ENCODE measurements around the gene MSL1. TPM values are rescaled to one million over a fixed set of nuclear protein-coding genes. Genes with fewer than 3 reads are reported as not detected.

Gene MSL1
- total and polyA plus RNA-seq, 9 of the 15 experiments (the other 6 are each of a cell fraction or from before 2014, with no cell fraction given): 13.8 to 120 (median 61.9) TPM

- H4K20me1 ChIP-seq (replicated peaks; ENCODE audit: control insufficient read depth, insufficient read depth, low read length): no peaks in the 10 kb centered on the region
- DNase-seq (ENCODE audit: extremely low read depth in 1 of 4, low spot score in 3 of 4) (no peak), ATAC-seq (no peak), FAIRE-seq (no peak)
- H3K4me3 ChIP-seq: no peak overlapping the region
- BruUV-seq (replicated peaks): no TSS peak
- in situ Hi-C loops (cut with MboI) (loop anchor here (5.0 kb wide), 1 partner anchor 180 kb away; no protein-coding TSS in a partner anchor), intact Hi-C loops (cut with micrococcal nuclease) (loop anchor here (5.0 kb wide), 2 partner anchors 175 to 245 kb away; partner anchors contain the start of gene CDC6)
- H3K9me1 ChIP-seq (ENCODE audit: control insufficient read depth, insufficient read depth, low read length): no peaks in the 10 kb centered on the region
- peaks cover 58 to 79% of the 10 kb centered on the region in 2 experiments for H3K4me1 ChIP-seq (replicated peaks in 1 of 2; ENCODE audit: control insufficient read depth in 2 of 2, insufficient read depth in 2 of 2, low read length in 2 of 2)
- H3K79me2 ChIP-seq (ENCODE audit: control insufficient read depth, insufficient read depth, low read length): no peaks in the 10 kb centered on the region
- H3K9ac ChIP-seq (ENCODE audit: insufficient read depth in 1 of 2, low read depth in 2 of 2, low read length in 2 of 2): peak overlapping the region; percentile 53 to 85; a peak in 2 of 4 replicates
- H3K27ac ChIP-seq (ENCODE audit: extremely low read depth, low read depth, low read length): peak overlapping the region; percentile 90
- H3K36me3 ChIP-seq (ENCODE audit: control insufficient read depth, insufficient read depth, low read length): no peaks in the 10 kb centered on the region
- POLR2A ChIA-PET: interaction anchor here (0.7 to 8.0 kb wide), 16 partner anchors 9 to 97 kb away, joined by 3 to 66 read pairs (median 4); partner anchors contain the start of genes CASC3, CSF3, MED24 and MSL1
- no peaks in the 10 kb centered on the region for H3K27me3 ChIP-seq (ENCODE audit: control insufficient read depth in 2 of 2, insufficient read depth in 2 of 2, low read length in 2 of 2)
- 19% methylated on average over 2 of the region's 2 CpGs for WGBS (ENCODE audit: insufficient coverage, low coverage, missing lambda C conversion rate)
- peak overlapping the region; percentile 63; the same call in 1 of the 2 replicates for H3K4me2 ChIP-seq (ENCODE audit: insufficient read depth, low read length)
- TF ChIP-seq MEIS2 (IDR thresholded peaks at IDR 0.05; ENCODE audit: partially characterized antibody): no peak
- TF ChIP-seq ZNF24 (IDR thresholded peaks at IDR 0.05): no peak
- TF ChIP-seq HMBOX1 (IDR thresholded peaks at IDR 0.05): 0 out of 2 replicates have a peak, but pooled peaks have one; percentile 1
- TF ChIP-seq SIX5 (IDR thresholded peaks at IDR 0.05; ENCODE audit: borderline replicate concordance in 1 of 2, insufficient read depth in 1 of 2, low read depth in 1 of 2, low read length in 2 of 2): no peak
- TF ChIP-seq NCOA1 (IDR thresholded peaks at IDR 0.05; ENCODE audit: low read depth): no peak
- no peak for TF ChIP-seq TAF7 (tag; IDR thresholded peaks at IDR 0.05)
- 0 out of 2 replicates have a peak, but pooled peaks have one; percentile 16 for TF ChIP-seq ZNF175 (CRISPR knock-in tag; IDR thresholded peaks at IDR 0.05; ENCODE audit: low read depth)
- no peak for TF ChIP-seq ZFP30 (CRISPR knock-in tag; IDR thresholded peaks at IDR 0.05; ENCODE audit: borderline replicate concordance)
- TF ChIP-seq, protein P1, sequence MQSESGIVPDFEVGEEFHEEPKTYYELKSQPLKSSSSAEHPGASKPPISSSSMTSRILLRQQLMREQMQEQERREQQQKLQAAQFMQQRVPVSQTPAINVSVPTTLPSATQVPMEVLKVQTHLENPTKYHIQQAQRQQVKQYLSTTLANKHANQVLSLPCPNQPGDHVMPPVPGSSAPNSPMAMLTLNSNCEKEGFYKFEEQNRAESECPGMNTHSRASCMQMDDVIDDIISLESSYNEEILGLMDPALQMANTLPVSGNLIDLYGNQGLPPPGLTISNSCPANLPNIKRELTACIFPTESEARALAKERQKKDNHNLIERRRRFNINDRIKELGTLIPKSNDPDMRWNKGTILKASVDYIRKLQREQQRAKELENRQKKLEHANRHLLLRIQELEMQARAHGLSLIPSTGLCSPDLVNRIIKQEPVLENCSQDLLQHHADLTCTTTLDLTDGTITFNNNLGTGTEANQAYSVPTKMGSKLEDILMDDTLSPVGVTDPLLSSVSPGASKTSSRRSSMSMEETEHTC (IDR thresholded peaks at IDR 0.05): no peak
- CTCF ChIA-PET (ENCODE audit: low intra/inter-chr PET ratio): interaction anchor here (0.7 to 3.2 kb wide), 5 partner anchors 50 to 178 kb away, joined by 4 to 15 read pairs (median 11); partner anchors contain the start of genes CSF3 and THRA
- peak overlapping the region; percentile 90 for H2AFZ ChIP-seq (ENCODE audit: low read depth, low read length)
- no peaks in the 10 kb centered on the region for H3K9me3 ChIP-seq (replicated peaks; ENCODE audit: control insufficient read depth, insufficient read depth, low read depth, low read length)
Measured at GRCh38 chr17:40112191-40112711, 9.5 kb upstream of the MSL1 start.
